NCI-H2196 (cell line): ENCODE measurements around the gene EVL.

Experiments used
- DNase-seq: peaks from one replicate; lab custom pipeline; 2025; ENCODE audit not compliant: unreplicated experiment; lab: John Stamatoyannopoulos, UW

The EVL gene

GRCh38 chr14:100108042-100108825, 43.0 kb downstream of the EVL start:
- peak; percentile 44 for DNase-seq

- no peak for DNase-seq
Measured at GRCh38 chr14:100108840-100109593, 43.8 kb downstream of the EVL start.

GRCh38 chr14:100109594-100109955, 44.4 kb downstream of the EVL start:
- no peak for DNase-seq

GRCh38 chr14:100110816-100111215, 45.6 kb downstream of the EVL start:
- DNase-seq = no peak

- DNase-seq = no peak
Measured at GRCh38 chr14:100111931-100112704, 46.9 kb downstream of the EVL start.

GRCh38 chr14:100114109-100114765, 49.0 kb downstream of the EVL start:
- no peak for DNase-seq

- DNase-seq = no peak
Measured at GRCh38 chr14:100115236-100115635, 50.0 kb downstream of the EVL start.

GRCh38 chr14:100115726-100116125, 50.5 kb downstream of the EVL start:
- DNase-seq = no peak

- no peak for DNase-seq
Measured at GRCh38 chr14:100116134-100116533, 50.9 kb downstream of the EVL start.

- no peak for DNase-seq
Measured at GRCh38 chr14:100117026-100117425, 51.8 kb downstream of the EVL start.

- peak; percentile 6 for DNase-seq
Measured at GRCh38 chr14:100117633-100118395, 52.6 kb downstream of the EVL start.

- DNase-seq = no peak
Measured at GRCh38 chr14:100118396-100119011, 53.3 kb downstream of the EVL start.

- DNase-seq = no peak
Measured at GRCh38 chr14:100119251-100119650, 54.0 kb downstream of the EVL start.

GRCh38 chr14:100120522-100121269, 55.5 kb downstream of the EVL start:
- no peak for DNase-seq

GRCh38 chr14:100121643-100122480, 56.6 kb downstream of the EVL start:
- DNase-seq = no peak

- no peak for DNase-seq
Measured at GRCh38 chr14:100122481-100123223, 57.4 kb downstream of the EVL start.

- no peak for DNase-seq
Measured at GRCh38 chr14:100123618-100124017, 58.4 kb downstream of the EVL start.
